Right lobe of liver (tissue), 4 donors: Measurements from ENCODE around the gene CELSR1.

Experiments used
- CTCF ChIP-seq, 4 donors: fragments of 200-600 bp in 3 of 4; fragments of 450-650 bp in 1 of 4; IDR thresholded peaks; one replicate each; pipeline versions ENCODE4 v1.5.1 to v1.8.0; 2016 to 2022; ENCODE audit warnings: antibody characterized with exemption in 4 of 4, mild to moderate bottlenecking in 2 of 4
- POLR2A ChIP-seq: fragments of 450-650 bp; IDR thresholded peaks from one replicate; pipeline ENCODE4 v1.6.1; 2017; ENCODE audit warnings: antibody characterized with exemption, mild to moderate bottlenecking
- donor health status: DM: no; HTN: no; CAD: no.
- donor health status: DM: no; HTN: no; CAD: no.
- donor health status: DM: no; HTN: yes; CAD: no.

GRCh38 chr22:46357711-46358520 lies 179.5 kb downstream of the CELSR1 start:
- TF ChIP-seq CTCF (IDR thresholded peaks at IDR 0.05) (no peak), POLR2A (no peak)
